ENCODE measurements around the gene LAMC1.
"Not testable (repeated sequence)": the region's sequence is repeated elsewhere in the genome, so short reads cannot be mapped to it uniquely, and the experiment has no call there.

Gene LAMC1

GRCh38 chr1:183110326-183110880, 87.2 kb downstream of the LAMC1 start:
- DNase-seq = no peak

DNA sequence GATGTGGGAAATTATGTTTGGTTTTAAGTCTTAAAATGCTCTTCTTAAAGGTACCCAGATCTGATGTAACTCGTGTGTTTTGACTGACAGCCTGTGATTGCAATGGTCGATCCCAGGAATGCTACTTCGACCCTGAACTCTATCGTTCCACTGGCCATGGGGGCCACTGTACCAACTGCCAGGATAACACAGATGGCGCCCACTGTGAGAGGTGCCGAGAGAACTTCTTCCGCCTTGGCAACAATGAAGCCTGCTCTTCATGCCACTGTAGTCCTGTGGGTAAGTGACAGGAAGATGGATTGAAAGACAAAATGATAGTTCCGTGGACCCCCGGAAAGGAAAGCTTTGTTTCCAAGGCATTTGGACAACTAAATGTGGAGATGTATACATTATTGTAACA, 91.2 kb downstream of the LAMC1 start:
- DNase-seq = no peak

- no peak for DNase-seq
Measured at GRCh38 chr1:183116416-183116815, 93.2 kb downstream of the LAMC1 start.

GRCh38 chr1:183121609-183122008, 98.4 kb downstream of the LAMC1 start:
- DNase-seq = no peak

- DNase-seq = no peak
Measured at GRCh38 chr1:183124259-183124658, 101.0 kb downstream of the LAMC1 start.

DNA sequence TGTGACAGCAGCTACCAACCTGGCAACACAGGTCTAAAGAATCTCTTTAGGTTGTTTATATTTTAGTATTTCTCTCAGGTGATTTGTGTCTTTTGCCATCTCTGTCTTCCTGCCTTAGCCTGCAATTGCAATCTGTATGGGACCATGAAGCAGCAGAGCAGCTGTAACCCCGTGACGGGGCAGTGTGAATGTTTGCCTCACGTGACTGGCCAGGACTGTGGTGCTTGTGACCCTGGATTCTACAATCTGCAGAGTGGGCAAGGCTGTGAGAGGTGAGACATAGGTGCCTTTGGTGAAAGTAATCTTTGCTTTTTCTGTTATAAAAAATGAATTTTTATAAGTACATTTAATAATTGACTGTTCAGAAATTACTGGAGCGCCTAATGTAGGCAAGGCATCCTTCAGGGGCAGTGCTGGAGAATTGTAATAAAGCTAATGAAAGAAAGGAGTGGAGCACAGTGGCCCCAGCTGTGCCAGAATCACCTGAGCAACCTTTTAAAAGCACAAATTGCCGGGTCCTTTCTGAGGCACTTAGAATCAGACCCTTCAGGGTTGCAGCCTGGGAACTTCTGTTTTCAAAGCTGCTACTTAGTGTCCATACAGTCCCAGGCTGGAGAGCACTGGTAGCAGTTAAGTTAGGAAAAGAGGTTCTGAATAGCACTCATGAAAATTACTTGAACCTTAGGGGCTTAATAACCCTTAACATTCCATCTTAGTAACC, 102.2 kb downstream of the LAMC1 start:
- no peak for DNase-seq

DNA sequence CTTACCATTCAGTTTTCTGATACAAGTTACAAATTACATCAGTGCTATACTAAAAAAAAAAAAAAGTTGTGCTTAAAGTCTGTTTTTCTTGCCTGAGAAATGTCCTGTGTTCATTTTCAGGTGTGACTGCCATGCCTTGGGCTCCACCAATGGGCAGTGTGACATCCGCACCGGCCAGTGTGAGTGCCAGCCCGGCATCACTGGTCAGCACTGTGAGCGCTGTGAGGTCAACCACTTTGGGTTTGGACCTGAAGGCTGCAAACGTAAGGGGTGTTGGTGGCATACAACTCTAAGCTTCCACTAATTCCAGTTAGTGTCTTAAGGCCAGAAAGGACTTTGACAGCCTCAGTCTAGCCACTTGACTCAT, 102.8 kb downstream of the LAMC1 start:
- DNase-seq = no peak

GRCh38 chr1:183126528-183126927, 103.3 kb downstream of the LAMC1 start:
- no peak for DNase-seq

DNA sequence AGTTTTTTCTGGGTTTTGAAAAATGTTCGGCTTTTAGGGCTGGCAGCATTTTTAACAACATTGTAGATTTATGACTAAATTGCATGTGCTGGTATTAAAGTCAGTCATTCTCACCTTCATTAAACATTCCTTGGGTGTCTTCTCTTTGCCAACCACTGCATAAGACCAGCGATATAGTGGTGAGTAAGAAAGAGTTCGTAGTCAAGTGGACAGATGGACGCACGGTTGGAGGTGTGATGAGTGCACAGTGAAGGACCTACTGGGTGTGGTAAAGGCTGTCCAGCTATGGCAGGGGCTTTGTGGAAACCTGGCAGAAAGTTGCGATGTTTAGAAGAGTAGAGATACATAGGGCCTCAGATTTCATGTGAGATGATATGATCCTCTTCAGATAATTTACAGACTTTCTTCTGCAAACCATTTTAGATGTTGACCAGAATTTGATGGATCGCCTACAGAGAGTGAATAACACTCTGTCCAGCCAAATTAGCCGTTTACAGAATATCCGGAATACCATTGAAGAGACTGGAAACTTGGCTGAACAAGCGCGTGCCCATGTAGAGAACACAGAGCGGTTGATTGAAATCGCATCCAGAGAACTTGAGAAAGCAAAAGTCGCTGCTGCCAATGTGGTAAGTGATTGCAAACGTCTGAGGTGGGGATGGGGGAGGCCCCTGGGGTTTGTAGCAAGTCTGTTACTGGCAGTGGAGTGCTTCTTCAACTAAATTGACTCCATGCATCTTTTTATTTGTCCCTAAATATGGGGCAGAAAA, 106.9 kb downstream of the LAMC1 start:
- DNase-seq = no peak

GRCh38 chr1:183131166-183131565, 107.9 kb downstream of the LAMC1 start:
- no peak for DNase-seq

DNA sequence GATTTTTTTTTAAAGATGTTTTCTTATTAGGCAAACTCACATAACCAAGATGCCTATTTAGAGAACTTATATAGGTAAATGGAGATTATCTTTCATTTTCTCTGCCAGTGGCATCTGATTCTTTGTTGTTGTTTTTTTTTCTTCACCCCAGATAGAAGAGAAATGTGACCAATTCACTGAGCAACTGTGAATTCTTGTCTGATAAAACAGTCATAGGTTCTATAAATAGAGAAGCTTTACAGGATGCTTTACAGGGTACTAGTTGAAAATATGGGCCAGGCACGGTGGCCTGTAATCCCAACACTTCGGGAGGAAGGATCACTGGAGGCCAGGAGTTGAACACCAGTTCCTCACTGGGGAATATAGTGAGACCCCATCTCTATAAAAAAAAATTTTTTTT, 112.1 kb downstream of the LAMC1 start:
- no peak for DNase-seq

DNA sequence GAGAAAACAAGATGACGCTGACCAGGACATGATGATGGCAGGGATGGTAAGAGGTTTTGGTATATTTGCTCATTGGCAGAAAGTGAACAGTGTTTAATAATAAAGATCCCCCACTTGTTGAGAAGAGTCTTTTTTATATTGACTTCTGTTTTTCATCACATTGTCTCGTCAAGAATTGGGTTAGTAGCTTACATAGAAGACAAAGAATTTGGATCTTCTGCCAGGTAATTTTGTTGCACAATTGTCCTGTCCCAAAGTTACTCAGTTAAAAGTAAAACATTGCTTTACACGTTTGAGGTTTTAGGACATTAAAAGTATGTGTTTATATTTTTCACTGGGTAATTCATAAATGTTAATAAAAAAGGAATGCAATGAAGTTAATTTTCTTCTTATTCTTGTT, 114.6 kb downstream of the LAMC1 start:
- no peak for DNase-seq

- no peak for DNase-seq
Measured at GRCh38 chr1:183138301-183138700, 115.1 kb downstream of the LAMC1 start.

- no peak for DNase-seq
Measured at GRCh38 chr1:183139281-183139942, 116.2 kb downstream of the LAMC1 start.

GRCh38 chr1:183140633-183141032, 117.4 kb downstream of the LAMC1 start:
- DNase-seq = no peak

DNA sequence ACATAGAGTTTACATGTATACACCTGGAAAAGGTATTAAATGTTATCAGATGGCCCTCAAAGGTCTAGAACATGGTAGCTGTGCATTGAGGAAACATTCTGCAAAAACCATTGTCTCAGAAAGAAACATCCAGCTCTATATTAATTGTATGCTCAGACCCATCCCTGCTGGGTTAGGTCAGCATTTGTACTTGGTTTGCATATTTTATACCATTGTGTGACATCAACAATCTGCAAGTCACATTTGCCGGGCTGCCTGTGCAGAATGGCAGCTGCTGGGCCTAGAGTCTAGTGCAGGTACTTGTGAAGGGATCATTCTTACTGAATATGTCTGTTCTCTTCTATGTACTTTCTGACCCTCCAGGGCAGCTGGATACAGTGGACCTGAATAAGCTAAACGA, 119.0 kb downstream of the LAMC1 start:
- DNase-seq = no peak

- DNase-seq = no peak
Measured at GRCh38 chr1:183143576-183144315, 120.5 kb downstream of the LAMC1 start.

GRCh38 chr1:183144752-183145151, 121.5 kb downstream of the LAMC1 start:
- no peak for DNase-seq

DNA sequence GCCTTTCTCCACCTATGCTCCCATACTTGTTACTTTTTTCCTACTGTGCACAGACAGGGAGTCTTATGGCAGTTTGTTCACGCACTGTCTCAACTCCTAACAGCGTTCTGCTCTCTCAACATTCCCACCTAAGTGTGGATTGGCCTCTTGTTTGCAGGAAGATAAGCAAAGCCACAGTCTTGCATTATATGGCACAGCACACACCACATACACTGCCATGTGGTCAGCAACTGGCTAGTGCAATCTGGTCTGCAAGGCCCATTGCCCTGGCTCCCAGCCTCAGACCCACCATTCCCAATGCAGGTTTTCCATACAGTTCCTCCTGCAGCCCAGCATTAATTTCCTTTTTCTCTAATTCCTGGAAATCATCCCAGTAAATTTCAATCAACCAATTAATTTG, 124.5 kb downstream of the LAMC1 start:
- DNase-seq = no peak

- DNase-seq = no peak
Measured at GRCh38 chr1:183148599-183148998, 125.4 kb downstream of the LAMC1 start.

GRCh38 chr1:183149273-183149672, 126.1 kb downstream of the LAMC1 start:
- no peak for DNase-seq

DNA sequence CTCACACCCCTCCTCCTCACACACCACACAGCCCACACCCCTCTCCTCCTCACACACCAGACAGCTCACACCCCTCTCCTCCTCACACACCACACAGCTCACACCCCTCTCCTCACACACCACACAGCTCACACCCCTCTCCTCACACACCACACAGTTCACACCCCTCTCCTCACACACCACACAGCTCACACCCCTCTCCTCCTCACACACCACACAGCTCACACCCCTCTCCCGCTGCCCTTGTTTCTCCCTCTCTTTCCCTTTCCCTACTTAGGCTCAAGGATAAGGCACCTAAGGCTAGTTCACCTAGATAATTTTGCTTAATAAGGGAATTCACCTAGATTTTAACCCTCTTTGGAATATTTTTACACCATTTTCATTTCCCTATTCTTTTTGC, 126.8 kb downstream of the LAMC1 start:
- DNase-seq = not testable (repeated sequence)

DNA sequence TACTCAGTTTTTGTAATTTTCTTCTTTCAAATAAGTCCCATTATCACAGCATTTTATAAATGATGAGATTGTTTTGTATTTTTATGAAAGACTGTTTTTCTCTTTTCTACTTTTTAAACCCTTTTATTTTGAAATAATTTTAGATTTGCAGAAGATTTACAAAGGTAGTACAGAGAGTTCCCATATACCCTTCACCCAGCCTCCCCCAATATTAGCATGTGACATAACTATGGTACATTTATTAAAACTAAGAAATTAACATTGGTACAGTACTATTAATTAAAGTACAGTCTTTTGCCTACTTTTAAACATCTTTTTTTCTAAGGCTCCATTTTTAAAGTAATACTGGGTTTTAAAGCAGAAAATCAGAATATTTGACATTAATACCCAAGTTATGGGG, 127.2 kb downstream of the LAMC1 start:
- no peak for DNase-seq

Data from retina (tissue), 1 donor.